ENCODE measurements around the gene C10orf143. TPM values are rescaled to one million over a fixed set of nuclear protein-coding genes. Genes with fewer than 3 reads are reported as not detected.

C10orf143 gene
- total and polyA plus RNA-seq, 2 experiments from 2014 or later = 0.21 to 3.7 TPM

DNA sequence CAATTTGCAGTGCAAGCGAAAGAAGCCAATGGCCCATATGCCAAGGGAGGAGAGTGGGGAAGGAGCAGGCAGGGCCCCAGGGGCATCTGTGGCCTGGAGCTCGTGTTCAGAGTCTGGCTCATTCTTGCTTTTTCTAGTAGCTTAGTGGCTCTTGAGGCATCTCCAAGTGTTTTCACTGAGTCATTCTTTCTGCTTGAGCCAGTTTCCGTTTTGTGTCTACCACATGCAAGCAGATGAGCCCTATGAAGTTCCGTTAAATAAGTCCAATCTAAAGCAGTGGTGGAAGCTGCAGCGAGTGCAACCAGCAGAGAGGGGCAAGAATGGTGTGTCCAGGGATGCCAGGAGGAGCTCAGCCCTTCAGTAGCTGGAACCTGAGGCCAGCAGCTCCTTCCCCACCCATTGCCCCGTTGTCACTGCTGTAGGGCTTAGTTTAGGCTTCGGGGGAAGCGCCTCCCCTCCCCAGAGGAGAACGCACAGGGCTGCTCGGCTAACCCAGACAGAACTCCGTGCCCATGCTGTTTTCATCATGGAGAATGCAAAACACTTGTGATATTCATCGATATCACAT lies 89.2 kb downstream of the C10orf143 start:
- no peaks in the 10 kb centered on the region for H3K27me3 ChIP-seq (ENCODE audit: insufficient read depth)
- no peaks in the 10 kb centered on the region for H3K79me2 ChIP-seq (replicated peaks; ENCODE audit: insufficient read depth)
- no peaks in the 10 kb centered on the region for H3K36me3 ChIP-seq (ENCODE audit: insufficient read depth)
- Mint-ChIP-seq H3K9me3 (no peaks in the 10 kb centered on the region), H3K36me3 (ENCODE audit: low read depth) (no peaks in the 10 kb centered on the region; the same call in 2 of the 3 replicates), H3K27me3 (ENCODE audit: insufficient read depth, low read depth, poor library complexity) (peaks cover 18% of the 10 kb centered on the region), H3K4me3 (no peak overlapping the region), H3K4me1 (no peaks in the 10 kb centered on the region), H3K27ac (no peak overlapping the region)
- H3K4me3 ChIP-seq = no peak overlapping the region
- H3F3A ChIP-seq (replicated peaks; ENCODE audit: low read depth) = no peaks in the 10 kb centered on the region
- ATAC-seq (no peak), DNase-seq (ENCODE audit: low spot score) (no peak)
- no peak for TF ChIP-seq NANOG (IDR thresholded peaks at IDR 0.05; ENCODE audit: borderline replicate concordance)
- TF ChIP-seq, protein P1, sequence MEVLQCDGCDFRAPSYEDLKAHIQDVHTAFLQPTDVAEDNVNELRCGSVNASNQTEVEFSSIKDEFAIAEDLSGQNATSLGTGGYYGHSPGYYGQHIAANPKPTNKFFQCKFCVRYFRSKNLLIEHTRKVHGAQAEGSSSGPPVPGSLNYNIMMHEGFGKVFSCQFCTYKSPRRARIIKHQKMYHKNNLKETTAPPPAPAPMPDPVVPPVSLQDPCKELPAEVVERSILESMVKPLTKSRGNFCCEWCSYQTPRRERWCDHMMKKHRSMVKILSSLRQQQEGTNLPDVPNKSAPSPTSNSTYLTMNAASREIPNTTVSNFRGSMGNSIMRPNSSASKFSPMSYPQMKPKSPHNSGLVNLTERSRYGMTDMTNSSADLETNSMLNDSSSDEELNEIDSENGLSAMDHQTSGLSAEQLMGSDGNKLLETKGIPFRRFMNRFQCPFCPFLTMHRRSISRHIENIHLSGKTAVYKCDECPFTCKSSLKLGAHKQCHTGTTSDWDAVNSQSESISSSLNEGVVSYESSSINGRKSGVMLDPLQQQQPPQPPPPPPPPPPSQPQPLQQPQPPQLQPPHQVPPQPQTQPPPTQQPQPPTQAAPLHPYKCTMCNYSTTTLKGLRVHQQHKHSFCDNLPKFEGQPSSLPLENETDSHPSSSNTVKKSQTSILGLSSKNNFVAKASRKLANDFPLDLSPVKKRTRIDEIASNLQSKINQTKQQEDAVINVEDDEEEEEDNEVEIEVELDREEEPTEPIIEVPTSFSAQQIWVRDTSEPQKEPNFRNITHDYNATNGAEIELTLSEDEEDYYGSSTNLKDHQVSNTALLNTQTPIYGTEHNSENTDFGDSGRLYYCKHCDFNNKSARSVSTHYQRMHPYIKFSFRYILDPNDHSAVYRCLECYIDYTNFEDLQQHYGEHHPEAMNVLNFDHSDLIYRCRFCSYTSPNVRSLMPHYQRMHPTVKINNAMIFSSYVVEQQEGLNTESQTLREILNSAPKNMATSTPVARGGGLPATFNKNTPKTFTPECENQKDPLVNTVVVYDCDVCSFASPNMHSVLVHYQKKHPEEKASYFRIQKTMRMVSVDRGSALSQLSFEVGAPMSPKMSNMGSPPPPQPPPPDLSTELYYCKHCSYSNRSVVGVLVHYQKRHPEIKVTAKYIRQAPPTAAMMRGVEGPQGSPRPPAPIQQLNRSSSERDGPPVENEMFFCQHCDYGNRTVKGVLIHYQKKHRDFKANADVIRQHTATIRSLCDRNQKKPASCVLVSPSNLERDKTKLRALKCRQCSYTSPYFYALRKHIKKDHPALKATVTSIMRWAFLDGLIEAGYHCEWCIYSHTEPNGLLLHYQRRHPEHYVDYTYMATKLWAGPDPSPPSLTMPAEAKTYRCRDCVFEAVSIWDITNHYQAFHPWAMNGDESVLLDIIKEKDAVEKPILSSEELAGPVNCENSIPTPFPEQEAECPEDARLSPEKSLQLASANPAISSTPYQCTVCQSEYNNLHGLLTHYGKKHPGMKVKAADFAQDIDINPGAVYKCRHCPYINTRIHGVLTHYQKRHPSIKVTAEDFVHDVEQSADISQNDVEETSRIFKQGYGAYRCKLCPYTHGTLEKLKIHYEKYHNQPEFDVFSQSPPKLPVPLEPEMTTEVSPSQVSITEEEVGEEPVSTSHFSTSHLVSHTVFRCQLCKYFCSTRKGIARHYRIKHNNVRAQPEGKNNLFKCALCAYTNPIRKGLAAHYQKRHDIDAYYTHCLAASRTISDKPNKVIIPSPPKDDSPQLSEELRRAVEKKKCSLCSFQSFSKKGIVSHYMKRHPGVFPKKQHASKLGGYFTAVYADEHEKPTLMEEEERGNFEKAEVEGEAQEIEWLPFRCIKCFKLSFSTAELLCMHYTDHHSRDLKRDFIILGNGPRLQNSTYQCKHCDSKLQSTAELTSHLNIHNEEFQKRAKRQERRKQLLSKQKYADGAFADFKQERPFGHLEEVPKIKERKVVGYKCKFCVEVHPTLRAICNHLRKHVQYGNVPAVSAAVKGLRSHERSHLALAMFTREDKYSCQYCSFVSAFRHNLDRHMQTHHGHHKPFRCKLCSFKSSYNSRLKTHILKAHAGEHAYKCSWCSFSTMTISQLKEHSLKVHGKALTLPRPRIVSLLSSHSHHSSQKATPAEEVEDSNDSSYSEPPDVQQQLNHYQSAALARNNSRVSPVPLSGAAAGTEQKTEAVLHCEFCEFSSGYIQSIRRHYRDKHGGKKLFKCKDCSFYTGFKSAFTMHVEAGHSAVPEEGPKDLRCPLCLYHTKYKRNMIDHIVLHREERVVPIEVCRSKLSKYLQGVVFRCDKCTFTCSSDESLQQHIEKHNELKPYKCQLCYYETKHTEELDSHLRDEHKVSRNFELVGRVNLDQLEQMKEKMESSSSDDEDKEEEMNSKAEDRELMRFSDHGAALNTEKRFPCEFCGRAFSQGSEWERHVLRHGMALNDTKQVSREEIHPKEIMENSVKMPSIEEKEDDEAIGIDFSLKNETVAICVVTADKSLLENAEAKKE (CRISPR knock-in tag; IDR thresholded peaks at IDR 0.05) = no peak
- no peak for TF ChIP-seq EZH2phosphoT487 (IDR thresholded peaks at IDR 0.05; ENCODE audit: unreplicated experiment)
- TF ChIP-seq, protein P2, sequence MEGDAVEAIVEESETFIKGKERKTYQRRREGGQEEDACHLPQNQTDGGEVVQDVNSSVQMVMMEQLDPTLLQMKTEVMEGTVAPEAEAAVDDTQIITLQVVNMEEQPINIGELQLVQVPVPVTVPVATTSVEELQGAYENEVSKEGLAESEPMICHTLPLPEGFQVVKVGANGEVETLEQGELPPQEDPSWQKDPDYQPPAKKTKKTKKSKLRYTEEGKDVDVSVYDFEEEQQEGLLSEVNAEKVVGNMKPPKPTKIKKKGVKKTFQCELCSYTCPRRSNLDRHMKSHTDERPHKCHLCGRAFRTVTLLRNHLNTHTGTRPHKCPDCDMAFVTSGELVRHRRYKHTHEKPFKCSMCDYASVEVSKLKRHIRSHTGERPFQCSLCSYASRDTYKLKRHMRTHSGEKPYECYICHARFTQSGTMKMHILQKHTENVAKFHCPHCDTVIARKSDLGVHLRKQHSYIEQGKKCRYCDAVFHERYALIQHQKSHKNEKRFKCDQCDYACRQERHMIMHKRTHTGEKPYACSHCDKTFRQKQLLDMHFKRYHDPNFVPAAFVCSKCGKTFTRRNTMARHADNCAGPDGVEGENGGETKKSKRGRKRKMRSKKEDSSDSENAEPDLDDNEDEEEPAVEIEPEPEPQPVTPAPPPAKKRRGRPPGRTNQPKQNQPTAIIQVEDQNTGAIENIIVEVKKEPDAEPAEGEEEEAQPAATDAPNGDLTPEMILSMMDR (conservative IDR thresholded peaks at IDR 0.05; ENCODE audit: low read depth in 2 of 2) = no peak
- TF ChIP-seq POLR2AphosphoS5 (IDR thresholded peaks at IDR 0.05; ENCODE audit: low read depth) = no peak
- TF ChIP-seq ZNF114 (CRISPR knock-in tag; IDR thresholded peaks at IDR 0.05) = no peak
- no peak for TF ChIP-seq ZNF331 (CRISPR knock-in tag; IDR thresholded peaks at IDR 0.05; ENCODE audit: low read depth)
- TF ChIP-seq EZH2 (IDR thresholded peaks at IDR 0.05; ENCODE audit: low read depth, unreplicated experiment) = no peak
- TF ChIP-seq, protein P3, sequence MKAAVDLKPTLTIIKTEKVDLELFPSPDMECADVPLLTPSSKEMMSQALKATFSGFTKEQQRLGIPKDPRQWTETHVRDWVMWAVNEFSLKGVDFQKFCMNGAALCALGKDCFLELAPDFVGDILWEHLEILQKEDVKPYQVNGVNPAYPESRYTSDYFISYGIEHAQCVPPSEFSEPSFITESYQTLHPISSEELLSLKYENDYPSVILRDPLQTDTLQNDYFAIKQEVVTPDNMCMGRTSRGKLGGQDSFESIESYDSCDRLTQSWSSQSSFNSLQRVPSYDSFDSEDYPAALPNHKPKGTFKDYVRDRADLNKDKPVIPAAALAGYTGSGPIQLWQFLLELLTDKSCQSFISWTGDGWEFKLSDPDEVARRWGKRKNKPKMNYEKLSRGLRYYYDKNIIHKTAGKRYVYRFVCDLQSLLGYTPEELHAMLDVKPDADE (IDR thresholded peaks at IDR 0.05) = no peak
- H2AFZ ChIP-seq = no peak overlapping the region
- no peak overlapping the region for H3K4me2 ChIP-seq
- H3K27ac ChIP-seq (ENCODE audit: low read depth) = no peak overlapping the region
- no peaks in the 10 kb centered on the region for H3K4me1 ChIP-seq (ENCODE audit: insufficient read depth)
- no peaks in the 10 kb centered on the region for H3K9me2 ChIP-seq (ENCODE audit: insufficient read depth)
- no peaks in the 10 kb centered on the region for H4K20me1 ChIP-seq (replicated peaks; ENCODE audit: insufficient read depth)

Measured in GM23338 (cell line).